BJ (cell line): ENCODE data around the gene PLEKHG3. TPM values are rescaled to one million over a fixed set of nuclear protein-coding genes. Genes with fewer than 3 reads are reported as not detected.

Experiments
- CTCF ChIA-PET: fragments of 350-600 bp; formaldehyde crosslinking; extraction: SDS; loops from one replicate; lab custom pipeline; 2021; ENCODE audit warnings: antibody characterized with exemption, inconsistent platforms; lab: Yijun Ruan, JAX
- POLR2A ChIA-PET: fragments of 300-600 bp; sonication (Branson Sonifier 250); formaldehyde crosslinking; extraction: SDS; loops from one replicate; lab custom pipeline; 2021; ENCODE audit warnings: antibody characterized with exemption; lab: Charles Lee
- DNase-seq: peaks from one replicate; pipeline ENCODE4 v3.0.0-alpha.2; 2011; ENCODE audit warnings: low read depth
- H3K27me3 ChIP-seq: 2 replicates; pipeline ENCODE4 v1.6.0; 2011; ENCODE audit warnings: low read length; ENCODE audit not compliant: control insufficient read depth, insufficient read depth
- H3K36me3 ChIP-seq: 2 replicates; pipeline ENCODE4 v1.5.1; 2011; ENCODE audit warnings: low read length; ENCODE audit not compliant: control insufficient read depth, insufficient read depth
- H3K4me3 ChIP-seq: 2 replicates; pipeline ENCODE4 v1.5.1; 2011; ENCODE audit warnings: low read depth, mild to moderate bottlenecking, control low read depth, low read length
- CTCF ChIP-seq: IDR thresholded peaks from 2 replicates; pipeline ENCODE4 v1.5.1; 2011; ENCODE audit warnings: low read depth, mild to moderate bottlenecking, control low read depth, inconsistent platforms, low read length, moderate library complexity; ENCODE audit not compliant: insufficient read depth
- polyA plus RNA-seq: library from polyadenylated mRNA; depleted of rRNA; stranded (reverse); fragments of >200 nt; gene quantifications from 2 replicates; pipeline ENCODE4 v1.2.3, GENCODE V29; 2011

PLEKHG3 gene
- polyA plus RNA-seq, 1 experiment: 12.4 TPM

GRCh38 chr14:64728856-64729255 lies 24.6 kb downstream of the PLEKHG3 start:
- CTCF ChIA-PET: no interaction called here
- POLR2A ChIA-PET: no interaction called here
- no peaks in the 10 kb centered on the region for H3K27me3 ChIP-seq
- no peak overlapping the region for H3K4me3 ChIP-seq
- no peak for DNase-seq
- no peak for TF ChIP-seq CTCF
- peaks cover 8% of the 10 kb centered on the region for H3K36me3 ChIP-seq

- peaks cover 8% of the 10 kb centered on the region for H3K36me3 ChIP-seq
Measured at GRCh38 chr14:64729386-64730060, 25.3 kb downstream of the PLEKHG3 start.

GRCh38 chr14:64730061-64730440 lies 25.8 kb downstream of the PLEKHG3 start:
- no peak for TF ChIP-seq CTCF
- Histone ChIP-seq H3K36me3 (peaks cover 8% of the 10 kb centered on the region), H3K27me3 (no peaks in the 10 kb centered on the region), H3K4me3 (no peak overlapping the region)
- CTCF ChIA-PET: no interaction called here
- DNase-seq: no peak
- POLR2A ChIA-PET: no interaction called here

More at GRCh38 chr14:64729386-64730060, 25.3 kb downstream of the PLEKHG3 start:
- POLR2A ChIA-PET: no interaction called here
- CTCF ChIA-PET: no interaction called here
- no peak for TF ChIP-seq CTCF
- DNase-seq: no peak
- no peak overlapping the region for H3K4me3 ChIP-seq
- H3K27me3 ChIP-seq: no peaks in the 10 kb centered on the region

- H3K27me3 ChIP-seq: no peaks in the 10 kb centered on the region
- H3K4me3 ChIP-seq: no peak overlapping the region
- no peak for DNase-seq
- peaks cover 8% of the 10 kb centered on the region for H3K36me3 ChIP-seq
- ChIA-PET CTCF (no interaction called here), POLR2A (no interaction called here)
- no peak for TF ChIP-seq CTCF
Measured at GRCh38 chr14:64730681-64731080, 26.5 kb downstream of the PLEKHG3 start.

GRCh38 chr14:64731141-64731581 lies 26.9 kb downstream of the PLEKHG3 start:
- Histone ChIP-seq H3K4me3 (no peak overlapping the region), H3K36me3 (peaks cover 9% of the 10 kb centered on the region), H3K27me3 (no peaks in the 10 kb centered on the region)
- CTCF ChIA-PET: interaction anchor here (1.3 kb wide), 1 partner anchor 60 kb away, joined by 4 read pairs; no protein-coding TSS in a partner anchor
- DNase-seq: no peak
- POLR2A ChIA-PET: no interaction called here
- TF ChIP-seq CTCF: no peak
